H9 (cell line): ENCODE measurements around the gene FAM149B1. TPM values are rescaled to one million over a fixed set of nuclear protein-coding genes. Genes with fewer than 3 reads are reported as not detected.

Experiments
- DNase-seq: peaks from one replicate; pipeline ENCODE4 v3.0.0-alpha.2; 2017
- H2AFZ ChIP-seq: one replicate; pipeline ENCODE4 v1.6.1; 2013; ENCODE audit warnings: mild to moderate bottlenecking, low read length, control low read depth, moderate library complexity
- H2AK5ac ChIP-seq: 2 replicates; pipeline ENCODE4 v1.6.1; 2013; ENCODE audit warnings: low read length, control low read depth, mixed read lengths; ENCODE audit not compliant: insufficient read length
- H2BK120ac ChIP-seq: one replicate; pipeline ENCODE4 v1.6.1; 2013; ENCODE audit warnings: low read depth, mild to moderate bottlenecking, low read length, control low read depth, inconsistent platforms; ENCODE audit not compliant: poor library complexity, severe bottlenecking
- H2BK12ac ChIP-seq: 2 replicates; pipeline ENCODE4 v1.6.1; 2013; ENCODE audit warnings: low read length, control low read depth, mixed read lengths, low read depth; ENCODE audit not compliant: insufficient read length
- H2BK15ac ChIP-seq: 2 replicates; pipeline ENCODE4 v1.6.1; 2013; ENCODE audit warnings: low read depth, low read length, control low read depth
- H2BK20ac ChIP-seq: one replicate; pipeline ENCODE4 v1.6.1; 2013; ENCODE audit warnings: low read depth, mild to moderate bottlenecking, low read length, control low read depth, inconsistent platforms; ENCODE audit not compliant: poor library complexity, severe bottlenecking
- H2BK5ac ChIP-seq: 2 replicates; pipeline ENCODE4 v1.6.1; 2013; ENCODE audit warnings: low read length, control low read depth, mixed read lengths; ENCODE audit not compliant: insufficient read length
- H3K14ac ChIP-seq: 2 replicates; pipeline ENCODE4 v1.6.1; 2013; ENCODE audit warnings: low read length, control low read depth; ENCODE audit not compliant: insufficient read depth
- H3K18ac ChIP-seq: 2 replicates; pipeline ENCODE4 v1.6.1; 2013; ENCODE audit warnings: low read depth, mild to moderate bottlenecking, mixed read lengths, low read length, control low read depth; ENCODE audit not compliant: insufficient read length
- H3K23ac ChIP-seq: 2 replicates; pipeline ENCODE4 v1.6.1; 2013; ENCODE audit warnings: low read length, control low read depth, mixed read lengths, low read depth; ENCODE audit not compliant: insufficient read length
- H3K23me2 ChIP-seq: 2 replicates; pipeline ENCODE4 v1.6.1; 2013; ENCODE audit warnings: low read depth, mild to moderate bottlenecking, mixed read lengths, low read length, control low read depth; ENCODE audit not compliant: insufficient read length, poor library complexity, severe bottlenecking
- H3K27ac ChIP-seq: 2 replicates; pipeline ENCODE4 v1.5.1; 2013; ENCODE audit warnings: low read length, control low read depth, mixed read lengths, low read depth; ENCODE audit not compliant: insufficient read length
- H3K27me3 ChIP-seq: 2 replicates; pipeline ENCODE4 v1.6.1; 2013; ENCODE audit warnings: low read length, control low read depth, inconsistent platforms; ENCODE audit not compliant: insufficient read depth
- H3K4ac ChIP-seq: 2 replicates; pipeline ENCODE4 v1.6.1; 2013; ENCODE audit warnings: low read depth, mild to moderate bottlenecking, control low read depth, inconsistent platforms, low read length, moderate library complexity
- H3K4me1 ChIP-seq: 2 replicates; pipeline ENCODE4 v1.6.1; 2013; ENCODE audit warnings: low read length, control low read depth, inconsistent platforms; ENCODE audit not compliant: insufficient read depth
- H3K4me2 ChIP-seq: 2 replicates; pipeline ENCODE4 v1.6.1; 2013; ENCODE audit warnings: low read length, control low read depth, mixed read lengths; ENCODE audit not compliant: insufficient read length, insufficient read depth
- H3K56ac ChIP-seq: 2 replicates; pipeline ENCODE4 v1.6.1; 2013; ENCODE audit warnings: low read depth, mild to moderate bottlenecking, mixed read lengths, low read length, control low read depth; ENCODE audit not compliant: insufficient read length
- H3K79me1 ChIP-seq: 2 replicates; pipeline ENCODE4 v1.6.1; 2013; ENCODE audit warnings: low read depth, mild to moderate bottlenecking, moderate library complexity, low read length, control low read depth, inconsistent platforms; ENCODE audit not compliant: insufficient read depth, poor library complexity, severe bottlenecking
- H3K79me2 ChIP-seq: 2 replicates; pipeline ENCODE4 v1.6.1; 2013; ENCODE audit warnings: low read length, control low read depth, inconsistent platforms; ENCODE audit not compliant: insufficient read depth
- H3K9ac ChIP-seq: 2 replicates; pipeline ENCODE4 v1.6.1; 2013; ENCODE audit warnings: low read length, control low read depth, mixed read lengths; ENCODE audit not compliant: insufficient read length; ENCODE audit errors: extremely low read depth
- H3K9me3 ChIP-seq: one replicate; pipeline ENCODE4 v1.6.1; 2013; ENCODE audit warnings: low read depth, low read length, inconsistent platforms; ENCODE audit not compliant: control insufficient read depth
- H3T11ph ChIP-seq: one replicate; pipeline ENCODE4 v1.6.1; 2013; ENCODE audit warnings: mild to moderate bottlenecking, low read length, control low read depth, inconsistent platforms
- H4K20me1 ChIP-seq: one replicate; pipeline ENCODE4 v1.6.1; 2013; ENCODE audit not compliant: control insufficient read depth, insufficient read length, insufficient read depth
- H4K5ac ChIP-seq: 2 replicates; pipeline ENCODE4 v1.6.1; 2013; ENCODE audit warnings: low read depth, mild to moderate bottlenecking, mixed read lengths, low read length, control low read depth; ENCODE audit not compliant: insufficient read length
- H4K8ac ChIP-seq: replicated peaks from 2 replicates; pipeline ENCODE4 v1.6.1; 2013; ENCODE audit warnings: low read length, control low read depth, mixed read lengths, low read depth; ENCODE audit not compliant: insufficient read length
- H4K91ac ChIP-seq: 2 replicates; pipeline ENCODE4 v1.6.1; 2013; ENCODE audit warnings: low read depth, mild to moderate bottlenecking, moderate library complexity, mixed read lengths, low read length, control low read depth; ENCODE audit not compliant: insufficient read length
- H3K27ac Mint-ChIP-seq, 3 experiments: 2 replicates in 2 of 3; 3 replicates in 1 of 3; pipeline ENCODE4 v1.8.0; 2020 to 2021; ENCODE audit warnings: mixed read lengths in 3 of 3, mild to moderate bottlenecking in 1 of 3, moderate library complexity in 1 of 3
- H3K27me3 Mint-ChIP-seq: 2 replicates; pipeline ENCODE4 v1.8.0; 2021; ENCODE audit warnings: low read depth, mild to moderate bottlenecking, moderate library complexity, mixed read lengths
- H3K36me3 Mint-ChIP-seq, 3 experiments: 2 replicates in 2 of 3; 3 replicates in 1 of 3; pipeline ENCODE4 v1.8.0; 2020 to 2021; ENCODE audit warnings: low read depth in 3 of 3, mixed read lengths in 3 of 3; ENCODE audit not compliant: insufficient read depth in 1 of 3
- H3K4me1 Mint-ChIP-seq, 2 experiments: 2 replicates each; pipeline ENCODE4 v1.8.0; 2020; ENCODE audit warnings: mixed read lengths in 2 of 2
- H3K4me3 Mint-ChIP-seq, 2 experiments: 2 replicates in 1 of 2; 3 replicates in 1 of 2; pipeline ENCODE4 v1.8.0; 2020 to 2021; ENCODE audit warnings: mild to moderate bottlenecking in 2 of 2, mixed read lengths in 2 of 2, moderate library complexity in 1 of 2
- H3K9me3 Mint-ChIP-seq, 2 experiments: 2 replicates in 1 of 2; 3 replicates in 1 of 2; pipeline ENCODE4 v1.8.0; 2020; ENCODE audit warnings: mild to moderate bottlenecking in 2 of 2, mixed read lengths in 2 of 2, moderate library complexity in 1 of 2
- CTCF ChIP-seq: fragments of 200-600 bp; sonication (generic); conservative IDR thresholded peaks from 3 replicates; pipeline ENCODE4 v1.8.0; 2021; ENCODE audit warnings: antibody characterized with exemption, mild to moderate bottlenecking
- WGBS: extraction: QIAGEN DNeasy Blood & Tissue Kit; methylation state at CpG from one replicate; pipeline ENCODE4 v1.1.7; 2013; ENCODE audit warnings: missing lambda C conversion rate, low lambda C conversion rate, mixed read lengths; ENCODE audit not compliant: insufficient read length; ENCODE audit errors: extremely low coverage; 5-methylcytosine and 5-hydroxymethylcytosine counted together
- total RNA-seq: library from RNA; stranded (reverse); gene quantifications from 2 replicates; pipeline ENCODE4 v1.2.1, GENCODE V29; 2021

The FAM149B1 gene
- total RNA-seq, 1 experiment from 2014 or later = 17.9 TPM

- Histone ChIP-seq H2BK20ac (no peak overlapping the region), H3K9me3 (no peaks in the 10 kb centered on the region), H2AK5ac (no peak overlapping the region), H4K5ac (no peak overlapping the region), H2BK5ac (no peak overlapping the region), H2BK12ac (no peak overlapping the region), H3K79me2 (no peaks in the 10 kb centered on the region), H3K4me1 (no peaks in the 10 kb centered on the region), H3K23ac (no peak overlapping the region), H3K56ac (no peak overlapping the region), H2BK120ac (no peak overlapping the region), H4K8ac (no peak overlapping the region), H2BK15ac (no peak overlapping the region), H4K20me1 (no peaks in the 10 kb centered on the region), H3T11ph (no peak overlapping the region), H3K23me2 (no peaks in the 10 kb centered on the region), H3K4me2 (no peak overlapping the region), H3K14ac (no peak overlapping the region), H2AFZ (no peak overlapping the region), H4K91ac (no peak overlapping the region), H3K9ac (no peak overlapping the region), H3K4ac (no peak overlapping the region), H3K79me1 (no peaks in the 10 kb centered on the region), H3K27me3 (no peaks in the 10 kb centered on the region), H3K27ac (no peak overlapping the region), H3K18ac (no peak overlapping the region)
- Mint-ChIP-seq H3K27me3 (no peaks in the 10 kb centered on the region), H3K4me1 (no peaks in the 10 kb centered on the region), H3K36me3 (peaks cover 3 to 5% (median 4%) of the 10 kb centered on the region in 3 experiments; a peak in 6 of 7 replicates), H3K9me3 (no peaks in the 10 kb centered on the region), H3K4me3 (no peak overlapping the region), H3K27ac (no peak overlapping the region)
- no CpG with 5 or more reads among the region's 3 CpGs for WGBS
- no peak for DNase-seq
- no peak for TF ChIP-seq CTCF
Measured at GRCh38 chr10:73228247-73228646, 60.3 kb downstream of the FAM149B1 start.
